SU-DHL-6 (cell line): Measurements from ENCODE around the gene TOMM40L.
A peak's percentile ranks its signal among the peaks of the same experiment; 100 is the strongest.

Source experiments
- H2AFZ ChIP-seq: fragments of 200-600 bp; sonication (generic); 2 replicates; pipeline ENCODE4 v1.6.1; 2014; ENCODE audit warnings: low read depth, mild to moderate bottlenecking, moderate library complexity, mixed read lengths, antibody characterized with exemption, low read length; ENCODE audit not compliant: severe bottlenecking
- H3F3A ChIP-seq: fragments of 200-600 bp; shearing (Covaris generic); 2 replicates; pipeline ENCODE4 v1.6.0; 2016; ENCODE audit warnings: antibody characterized with exemption, mild to moderate bottlenecking; ENCODE audit not compliant: insufficient read depth
- H3K27ac ChIP-seq: fragments of 200-600 bp; sonication (generic); 2 replicates; pipeline ENCODE4 v1.5.1; 2016; ENCODE audit warnings: low read depth, mild to moderate bottlenecking, low read length, moderate library complexity, mixed read lengths
- H3K27me3 ChIP-seq: fragments of 200-600 bp; sonication (generic), shearing (Covaris generic); 2 replicates; pipeline ENCODE4 v1.6.0; 2014; ENCODE audit warnings: mild to moderate bottlenecking, low read length
- H3K36me3 ChIP-seq: fragments of 200-600 bp; sonication (generic); 2 replicates; pipeline ENCODE4 v1.6.1; 2014; ENCODE audit warnings: mild to moderate bottlenecking, low read length, mixed read lengths
- H3K4me2 ChIP-seq: fragments of 300-600, 200-600 bp; shearing (Covaris generic), sonication (generic); 2 replicates; pipeline ENCODE4 v1.6.0; 2014; ENCODE audit warnings: low read length, low read depth, mild to moderate bottlenecking; ENCODE audit not compliant: poor library complexity, severe bottlenecking
- H3K4me3 ChIP-seq: fragments of 200-600 bp; sonication (generic); 2 replicates; pipeline ENCODE4 v1.5.1; 2014; ENCODE audit warnings: antibody characterized with exemption, low read length, mild to moderate bottlenecking, mixed read lengths; ENCODE audit not compliant: insufficient read depth, poor library complexity, severe bottlenecking
- H3K79me2 ChIP-seq: fragments of 200-600 bp; sonication (generic); 2 replicates; pipeline ENCODE4 v1.6.1; 2014; ENCODE audit warnings: mild to moderate bottlenecking, low read length, moderate library complexity; ENCODE audit not compliant: insufficient read depth
- H3K9ac ChIP-seq: fragments of 200-600 bp; sonication (generic); 2 replicates; pipeline ENCODE4 v1.7.0; 2014; ENCODE audit warnings: mild to moderate bottlenecking, low read length
- H3K9me2 ChIP-seq: fragments of 200-600 bp; sonication (generic); replicated peaks from 2 replicates; pipeline ENCODE4 v1.6.1; 2014; ENCODE audit warnings: low read length; ENCODE audit not compliant: insufficient read depth
- H3K9me3 ChIP-seq: fragments of 200-600 bp; sonication (generic); 2 replicates; pipeline ENCODE4 v1.6.1; 2014; ENCODE audit warnings: low read length, mixed read lengths; ENCODE audit not compliant: insufficient read depth
- H4K20me1 ChIP-seq: fragments of 200-600 bp; sonication (generic); 2 replicates; pipeline ENCODE4 v1.6.1; 2014; ENCODE audit warnings: low read depth, mild to moderate bottlenecking, antibody characterized with exemption, low read length, moderate library complexity, mixed read lengths
- CTCF ChIP-seq: fragments of 200-600 bp; sonication (generic); IDR thresholded peaks from one replicate; pipeline ENCODE4 v1.5.1; 2017; ENCODE audit warnings: antibody characterized with exemption, mild to moderate bottlenecking, low read length, moderate library complexity; ENCODE audit not compliant: insufficient read depth, poor library complexity, severe bottlenecking
- EZH2phosphoT487 ChIP-seq: fragments of 200-600 bp; sonication (generic), shearing (Covaris generic); conservative IDR thresholded peaks from 2 replicates; pipeline ENCODE4 v1.6.1; 2018; ENCODE audit warnings: mild to moderate bottlenecking, antibody characterized with exemption, low read length, moderate library complexity, mixed read lengths

The TOMM40L gene

DNA sequence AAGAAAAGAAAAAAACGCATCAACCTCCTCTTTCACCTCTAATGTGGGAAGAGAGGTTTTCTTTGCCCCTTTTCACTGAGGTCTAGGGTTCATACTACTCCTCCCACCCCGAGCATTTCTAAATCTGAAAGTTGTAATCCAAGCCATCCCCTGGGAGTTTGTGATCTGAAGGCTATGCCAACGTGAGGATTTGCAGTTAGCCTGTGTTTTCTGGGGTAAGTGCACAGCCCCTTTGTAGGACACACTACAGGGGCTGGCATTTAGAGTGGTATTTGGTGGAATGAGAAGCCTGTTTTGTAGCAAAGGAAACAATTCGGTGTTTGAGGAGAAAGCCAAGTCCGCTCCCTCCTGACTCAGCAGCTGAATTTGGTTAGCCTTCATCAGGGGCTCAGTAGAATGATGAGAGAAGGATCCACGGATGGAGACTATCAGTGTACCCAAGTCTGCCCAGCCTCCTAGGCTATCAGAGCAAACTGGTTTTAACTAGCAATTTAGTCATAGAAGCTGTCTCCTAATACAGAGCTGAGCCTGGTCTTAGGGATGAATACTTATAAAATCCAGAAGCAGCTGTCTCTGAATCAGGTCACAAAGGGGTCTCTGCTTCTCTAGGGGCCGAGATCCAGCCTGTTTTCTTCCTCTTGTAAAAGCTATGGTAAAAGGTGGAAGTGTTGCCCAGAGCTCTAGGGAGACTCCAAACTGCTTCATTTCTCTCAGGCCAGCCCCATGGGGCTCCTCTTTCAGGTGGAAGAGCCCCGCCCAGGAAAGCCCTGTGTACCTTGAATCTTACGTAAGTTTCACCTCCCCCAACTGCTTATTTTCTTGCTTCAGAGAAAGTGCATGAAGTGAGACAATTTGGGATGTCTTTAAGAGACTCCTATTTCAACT, 34.8 kb downstream of the TOMM40L start:
- H3K9me3 ChIP-seq, result peaks cover 3% of the 10 kb centered on the region; the same call in 1 of the 2 replicates
- no peak overlapping the region for H2AFZ ChIP-seq
- no peaks in the 10 kb centered on the region for H3K27me3 ChIP-seq
- no peak overlapping the region for H3K9ac ChIP-seq
- no peaks in the 10 kb centered on the region for H3F3A ChIP-seq
- H3K27ac ChIP-seq, result no peak overlapping the region
- no peak for TF ChIP-seq CTCF
- TF ChIP-seq EZH2phosphoT487, result no peak
- no peaks in the 10 kb centered on the region for H3K9me2 ChIP-seq
- H3K4me3 ChIP-seq, result no peak overlapping the region
- H4K20me1 ChIP-seq, result no peaks in the 10 kb centered on the region
- H3K79me2 ChIP-seq, result no peaks in the 10 kb centered on the region
- H3K4me2 ChIP-seq, result peak overlapping the region; percentile 19
- H3K36me3 ChIP-seq, result no peaks in the 10 kb centered on the region

- no peaks in the 10 kb centered on the region for H3K79me2 ChIP-seq
- no peak overlapping the region for H3K9ac ChIP-seq
Measured at GRCh38 chr1:161261261-161262235, 35.7 kb downstream of the TOMM40L start.

DNA sequence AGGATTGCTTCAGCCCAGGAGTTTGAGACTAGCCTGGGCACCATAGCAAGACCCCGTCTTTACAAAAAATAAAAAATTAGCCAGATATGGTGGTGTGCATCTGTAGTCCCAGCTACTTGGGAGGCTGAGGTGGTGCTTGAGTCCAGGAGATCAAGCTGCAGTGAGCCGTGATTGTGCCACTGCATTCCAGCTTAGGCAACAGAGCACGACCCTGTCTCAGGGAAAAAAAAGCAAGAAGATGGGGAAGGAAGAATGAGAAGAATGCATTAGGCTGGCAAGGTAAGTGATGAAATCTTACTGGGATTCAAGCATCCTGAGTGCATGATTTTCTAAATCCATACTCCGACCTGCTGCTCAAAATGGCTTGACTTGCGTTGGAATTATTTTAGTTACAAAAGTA, 39.4 kb downstream of the TOMM40L start:
- no peaks in the 10 kb centered on the region for H3K79me2 ChIP-seq

More at GRCh38 chr1:161261261-161262235, 35.7 kb downstream of the TOMM40L start:
- H3K4me3 ChIP-seq, result no peak overlapping the region
- H3K9me3 ChIP-seq, result peaks cover 3% of the 10 kb centered on the region; the same call in 1 of the 2 replicates
- no peaks in the 10 kb centered on the region for H3K9me2 ChIP-seq
- no peak overlapping the region for H2AFZ ChIP-seq
- H4K20me1 ChIP-seq, result no peaks in the 10 kb centered on the region
- TF ChIP-seq EZH2phosphoT487, result no peak
- no peak for TF ChIP-seq CTCF
- no peak overlapping the region for H3K27ac ChIP-seq
- H3K27me3 ChIP-seq, result no peaks in the 10 kb centered on the region
- H3K4me2 ChIP-seq, result peak overlapping the region; percentile 19
- H3F3A ChIP-seq, result no peaks in the 10 kb centered on the region
- H3K36me3 ChIP-seq, result no peaks in the 10 kb centered on the region

More for the DNA sequence above, 39.4 kb downstream of the TOMM40L start:
- no peaks in the 10 kb centered on the region for H3F3A ChIP-seq
- no peaks in the 10 kb centered on the region for H3K27me3 ChIP-seq
- no peak overlapping the region for H3K4me3 ChIP-seq
- H2AFZ ChIP-seq, result no peak overlapping the region
- no peak overlapping the region for H3K4me2 ChIP-seq
- TF ChIP-seq EZH2phosphoT487, result no peak
- no peak for TF ChIP-seq CTCF
- H3K9ac ChIP-seq, result no peak overlapping the region
- H3K27ac ChIP-seq, result no peak overlapping the region
- H3K9me3 ChIP-seq, result no peaks in the 10 kb centered on the region
- no peaks in the 10 kb centered on the region for H3K9me2 ChIP-seq
- no peaks in the 10 kb centered on the region for H4K20me1 ChIP-seq
- H3K36me3 ChIP-seq, result no peaks in the 10 kb centered on the region
